Neural progenitor cell (in vitro differentiated cells): Measurements from ENCODE around the gene MERTK. TPM values are rescaled to one million over a fixed set of nuclear protein-coding genes. Genes with fewer than 3 reads are reported as not detected.
"Not testable (repeated sequence)": the region's sequence is repeated elsewhere in the genome, so short reads cannot be mapped to it uniquely, and the experiment has no call there.

Experiments used
- DNase-seq: peaks from one replicate; pipeline ENCODE4 v3.0.0-alpha.2; 2016; ENCODE audit warnings: low spot score
- H2AFZ ChIP-seq: fragments of 200-600 bp; sonication (generic); replicated peaks from 2 replicates; pipeline ENCODE4 v1.6.1; 2016; ENCODE audit warnings: antibody characterized with exemption
- H3F3A ChIP-seq: fragments of 200-600 bp; sonication (generic); 2 replicates; pipeline ENCODE4 v1.6.1; 2016; ENCODE audit warnings: antibody characterized with exemption, low read depth
- H3K27ac ChIP-seq: fragments of 200-600 bp; sonication (generic); 2 replicates; pipeline ENCODE4 v1.5.1; 2016; ENCODE audit warnings: mild to moderate bottlenecking
- H3K27me3 ChIP-seq: fragments of 200-600 bp; sonication (generic); 2 replicates; pipeline ENCODE4 v1.6.1; 2016; ENCODE audit warnings: mild to moderate bottlenecking, moderate library complexity
- H3K36me3 ChIP-seq: fragments of 200-600 bp; sonication (generic); 2 replicates; pipeline ENCODE4 v1.5.1; 2016
- H3K4me1 ChIP-seq: fragments of 200-600 bp; sonication (generic); 2 replicates; pipeline ENCODE4 v1.6.1; 2016; ENCODE audit warnings: mixed run types
- H3K4me2 ChIP-seq: fragments of 200-600 bp; sonication (generic); 2 replicates; pipeline ENCODE4 v1.6.1; 2016
- H3K4me3 ChIP-seq: fragments of 200-600 bp; sonication (generic); 2 replicates; pipeline ENCODE4 v1.5.1; 2016
- H3K79me2 ChIP-seq: fragments of 200-600 bp; sonication (generic); 2 replicates; pipeline ENCODE4 v1.6.1; 2016; ENCODE audit warnings: low read depth
- H3K9ac ChIP-seq: fragments of 200-600 bp; sonication (generic); 2 replicates; pipeline ENCODE4 v1.6.1; 2016
- H3K9me3 ChIP-seq: fragments of 200-600 bp; sonication (generic); 2 replicates; pipeline ENCODE4 v1.5.1; 2016; ENCODE audit warnings: low read depth
- H4K20me1 ChIP-seq: fragments of 200-600 bp; sonication (generic); 2 replicates; pipeline ENCODE4 v1.6.1; 2016; ENCODE audit warnings: low read depth
- H3K27ac Mint-ChIP-seq: 3 replicates; pipeline ENCODE4 v1.8.0; 2021; ENCODE audit warnings: mixed read lengths
- H3K27me3 Mint-ChIP-seq: 2 replicates; pipeline ENCODE4 v1.8.0; 2022; ENCODE audit warnings: low read depth, mild to moderate bottlenecking, inconsistent platforms, moderate library complexity, mixed read lengths; ENCODE audit not compliant: insufficient read depth
- H3K36me3 Mint-ChIP-seq: 3 replicates; pipeline ENCODE4 v1.8.0; 2021; ENCODE audit warnings: mixed read lengths
- H3K4me1 Mint-ChIP-seq: 3 replicates; pipeline ENCODE4 v1.8.0; 2021; ENCODE audit warnings: mixed read lengths
- H3K4me3 Mint-ChIP-seq: 3 replicates; pipeline ENCODE4 v1.8.0; 2021; ENCODE audit warnings: mild to moderate bottlenecking, moderate library complexity, mixed read lengths
- H3K9me3 Mint-ChIP-seq: 3 replicates; pipeline ENCODE4 v1.8.0; 2020; ENCODE audit warnings: mixed read lengths
- CTCF ChIP-seq: fragments of 200-600 bp; sonication (generic); IDR thresholded peaks from 2 replicates; pipeline ENCODE4 v1.5.1; 2017; ENCODE audit warnings: antibody characterized with exemption, mild to moderate bottlenecking
- EZH2 ChIP-seq: fragments of 200-600 bp; sonication (generic); IDR thresholded peaks from 2 replicates; pipeline ENCODE4 v1.6.1; 2017; ENCODE audit warnings: antibody characterized with exemption, mild to moderate bottlenecking, moderate library complexity
- EZH2phosphoT487 ChIP-seq: fragments of 200-600 bp; sonication (generic); IDR thresholded peaks from 2 replicates; pipeline ENCODE4 v1.6.1; 2017; ENCODE audit warnings: antibody characterized with exemption
- total RNA-seq: library from RNA; depleted of rRNA; stranded (reverse); fragments of >200 nt; gene quantifications from 2 replicates; pipeline ENCODE4 v1.2.3, GENCODE V29; 2015; ENCODE audit warnings: low replicate concordance

The MERTK gene
- total RNA-seq, 1 donor from 2014 or later = 6.1 TPM

GRCh38 chr2:111958901-111959300 lies 60.5 kb downstream of the MERTK start:
- Mint-ChIP-seq H3K27ac (no peak overlapping the region), H3K4me3 (no peak overlapping the region), H3K4me1 (peaks cover 40% of the 10 kb centered on the region), H3K36me3 (peaks cover 3% of the 10 kb centered on the region), H3K9me3 (no peaks in the 10 kb centered on the region), H3K27me3 (peaks cover 3% of the 10 kb centered on the region)
- H3K4me2 ChIP-seq = no peak overlapping the region
- no peaks in the 10 kb centered on the region for H3K79me2 ChIP-seq
- no peak overlapping the region for H2AFZ ChIP-seq
- no peak overlapping the region for H3K9ac ChIP-seq
- no peaks in the 10 kb centered on the region for H3K36me3 ChIP-seq
- TF ChIP-seq CTCF (peak; percentile 24), EZH2 (no peak)
- no peaks in the 10 kb centered on the region for H4K20me1 ChIP-seq
- no peak overlapping the region for H3K4me3 ChIP-seq
- H3K27ac ChIP-seq = no peak overlapping the region
- DNase-seq = no peak
- no peaks in the 10 kb centered on the region for H3K9me3 ChIP-seq
- H3K4me1 ChIP-seq = peaks cover 14% of the 10 kb centered on the region
- no peaks in the 10 kb centered on the region for H3F3A ChIP-seq
- H3K27me3 ChIP-seq = no peaks in the 10 kb centered on the region

- Mint-ChIP-seq H3K4me3 (no peak overlapping the region), H3K4me1 (peaks cover 39% of the 10 kb centered on the region), H3K36me3 (no peaks in the 10 kb centered on the region), H3K27me3 (peaks cover 3% of the 10 kb centered on the region), H3K9me3 (no peaks in the 10 kb centered on the region), H3K27ac (peak overlapping the region; percentile 58)
- TF ChIP-seq EZH2 (no peak), EZH2phosphoT487 (no peak), CTCF (no peak)
- Histone ChIP-seq H3K27ac (no peak overlapping the region), H3K36me3 (no peaks in the 10 kb centered on the region), H3K9me3 (no peaks in the 10 kb centered on the region), H3F3A (no peaks in the 10 kb centered on the region), H3K9ac (no peak overlapping the region), H3K27me3 (no peaks in the 10 kb centered on the region), H3K79me2 (no peaks in the 10 kb centered on the region), H3K4me3 (no peak overlapping the region), H2AFZ (no peak overlapping the region), H4K20me1 (no peaks in the 10 kb centered on the region), H3K4me2 (no peak overlapping the region), H3K4me1 (peaks cover 14% of the 10 kb centered on the region)
- DNase-seq = no peak
Observed at GRCh38 chr2:111961663-111962062, 63.3 kb downstream of the MERTK start.

- not testable (repeated sequence) for H3K27ac Mint-ChIP-seq, H3K9me3 ChIP-seq, H4K20me1 ChIP-seq, H3K36me3 ChIP-seq, H3K4me3 Mint-ChIP-seq, H3K4me3 ChIP-seq, H3K27me3 Mint-ChIP-seq, H3K27me3 ChIP-seq, H3K36me3 Mint-ChIP-seq, H3K9me3 Mint-ChIP-seq, H2AFZ ChIP-seq, H3K79me2 ChIP-seq, H3F3A ChIP-seq, H3K27ac ChIP-seq, H3K9ac ChIP-seq
- Histone ChIP-seq H3K4me1 (peaks cover 14% of the 10 kb centered on the region), H3K4me2 (peak overlapping the region; percentile 38)
- peak; percentile 24 for DNase-seq
- peaks cover 42% of the 10 kb centered on the region for H3K4me1 Mint-ChIP-seq
Observed at GRCh38 chr2:111963086-111963485, 64.7 kb downstream of the MERTK start.

GRCh38 chr2:111963508-111963907 lies 65.1 kb downstream of the MERTK start:
- H3K4me3 Mint-ChIP-seq, H3K4me3 ChIP-seq, H3K79me2 ChIP-seq, H3K9me3 ChIP-seq, H3K4me2 ChIP-seq, H4K20me1 ChIP-seq, H3K36me3 ChIP-seq, H3K27me3 Mint-ChIP-seq, H3F3A ChIP-seq, H3K27ac ChIP-seq, DNase-seq, H2AFZ ChIP-seq, H3K27me3 ChIP-seq, H3K9me3 Mint-ChIP-seq, H3K9ac ChIP-seq, H3K36me3 Mint-ChIP-seq: not testable (repeated sequence)
- Mint-ChIP-seq H3K27ac (peak overlapping the region; percentile 36), H3K4me1 (peaks cover 42% of the 10 kb centered on the region)
- peaks cover 14% of the 10 kb centered on the region for H3K4me1 ChIP-seq
